GM18499 (cell line): ENCODE data around the gene ZIM2.

Experiments
- ATAC-seq: cut with Tn5 transposase; IDR thresholded peaks from one replicate; pipeline ENCODE4 v1.9.1; 2021; ENCODE audit warnings: moderate number of reproducible peaks; ENCODE audit not compliant: insufficient read depth, unreplicated experiment

Gene ZIM2

GRCh38 chr19:56839652-56840450, 675 bp downstream of the ZIM2 start:
- no peak for ATAC-seq

DNA sequence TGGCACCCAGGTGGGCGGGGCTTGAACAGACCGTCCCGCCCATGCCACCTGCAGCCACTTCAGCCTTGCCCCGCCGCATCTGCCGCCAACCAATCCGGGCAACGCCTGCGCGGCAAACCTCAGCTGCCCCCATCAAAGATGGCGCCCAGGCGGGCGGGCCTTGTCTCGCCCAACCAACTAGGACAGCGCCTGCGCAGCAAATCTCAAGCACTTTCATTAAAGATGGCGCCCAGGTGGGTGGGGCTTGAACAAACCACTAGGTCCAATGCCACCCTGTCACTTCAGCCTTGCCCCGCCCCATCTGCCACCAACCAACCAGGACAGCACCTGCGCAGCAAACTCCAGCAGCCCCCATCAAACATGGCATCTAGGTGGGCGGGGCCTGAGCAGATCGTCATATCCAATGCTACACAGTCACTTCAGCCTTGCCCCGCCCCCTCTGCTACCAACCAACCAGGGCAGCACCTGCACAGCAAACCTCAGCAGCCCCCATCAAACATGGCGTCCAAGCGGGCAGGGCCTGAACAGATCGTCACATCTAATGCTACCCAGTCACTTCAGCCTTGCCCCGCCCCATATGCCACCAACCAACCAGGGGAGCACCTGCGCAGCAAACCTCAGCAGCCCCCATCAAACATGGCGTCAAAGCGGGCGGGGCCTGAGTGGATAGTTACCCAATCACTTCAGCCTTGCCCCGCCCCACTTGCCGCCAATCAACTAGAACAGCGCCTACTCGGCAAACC, 1.4 kb downstream of the ZIM2 start:
- no peak for ATAC-seq

- ATAC-seq, result no peak
Measured at GRCh38 chr19:56838024-56838908, 2.3 kb downstream of the ZIM2 start.

- no peak for ATAC-seq
Measured at GRCh38 chr19:56837492-56838023, 3.0 kb downstream of the ZIM2 start.

GRCh38 chr19:56837004-56837403, 3.5 kb downstream of the ZIM2 start:
- ATAC-seq, result no peak

GRCh38 chr19:56836059-56836458, 4.5 kb downstream of the ZIM2 start:
- no peak for ATAC-seq

DNA sequence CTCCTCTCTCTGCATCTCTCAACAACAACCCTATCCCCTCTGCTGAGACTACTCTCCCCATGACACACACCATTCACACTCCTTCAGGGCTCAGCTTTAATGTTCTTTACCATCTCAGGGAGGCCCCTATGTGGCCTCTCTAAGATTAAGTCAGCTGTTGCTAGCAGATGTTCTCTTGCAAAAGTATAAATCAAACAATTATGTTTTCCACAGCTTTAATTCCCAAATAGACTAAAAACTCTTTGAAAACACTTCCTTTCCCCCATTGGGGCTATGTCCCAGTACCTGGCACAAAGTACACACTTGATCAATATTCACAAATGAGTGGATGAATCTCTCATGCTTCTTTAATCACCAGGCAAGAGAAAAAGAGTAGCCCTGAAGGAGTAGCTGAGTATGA, 5.1 kb downstream of the ZIM2 start:
- no peak for ATAC-seq

- ATAC-seq, result no peak
Measured at GRCh38 chr19:56834564-56835375, 5.8 kb downstream of the ZIM2 start.

DNA sequence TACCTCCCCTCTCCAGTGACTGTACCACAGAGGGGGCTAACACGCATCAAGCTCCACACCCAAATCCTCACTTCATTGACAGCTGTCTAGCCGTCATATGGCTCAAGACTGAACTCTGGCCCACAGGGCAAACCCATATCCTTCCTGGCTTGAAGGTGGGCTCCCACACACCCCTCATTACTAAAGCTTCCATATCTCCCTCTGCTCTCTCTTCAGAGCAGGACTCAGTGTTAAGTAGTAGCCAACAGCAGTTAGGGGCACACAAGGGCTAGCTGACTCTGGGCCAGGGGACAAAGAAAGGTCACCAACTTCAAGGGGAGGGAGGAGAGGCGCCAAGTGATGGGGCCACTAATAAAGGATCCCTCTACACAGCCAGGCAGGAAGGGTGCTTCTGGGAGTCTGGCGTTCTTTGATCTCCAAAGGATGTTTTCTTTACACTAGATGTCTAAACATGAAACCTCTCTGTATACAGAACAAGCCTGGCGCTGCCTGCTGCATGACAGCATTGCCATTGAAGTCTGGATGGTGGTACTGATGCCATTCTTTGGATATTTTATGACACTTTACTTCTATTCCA, 8.1 kb downstream of the ZIM2 start:
- no peak for ATAC-seq

DNA sequence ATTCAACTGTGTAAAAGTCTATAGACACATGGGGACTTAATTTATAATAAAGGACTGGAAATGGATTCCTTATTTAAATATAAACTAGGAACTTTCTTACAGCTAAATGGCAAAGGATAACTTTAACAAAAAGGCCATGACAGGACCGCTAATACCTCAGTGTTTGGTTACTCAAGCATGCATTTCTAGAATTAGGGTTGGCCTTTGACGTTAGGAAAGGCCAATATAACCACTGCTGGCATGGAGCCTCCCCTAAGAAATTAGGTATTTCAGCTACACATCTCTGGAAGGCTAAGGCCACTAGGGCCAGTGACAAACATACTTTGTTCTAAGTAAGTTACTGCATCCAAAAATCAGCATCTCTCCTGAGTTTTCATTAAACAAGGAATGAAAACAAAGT, 9.3 kb downstream of the ZIM2 start:
- ATAC-seq, result no peak

GRCh38 chr19:56829596-56829995, 10.9 kb downstream of the ZIM2 start:
- ATAC-seq, result no peak

DNA sequence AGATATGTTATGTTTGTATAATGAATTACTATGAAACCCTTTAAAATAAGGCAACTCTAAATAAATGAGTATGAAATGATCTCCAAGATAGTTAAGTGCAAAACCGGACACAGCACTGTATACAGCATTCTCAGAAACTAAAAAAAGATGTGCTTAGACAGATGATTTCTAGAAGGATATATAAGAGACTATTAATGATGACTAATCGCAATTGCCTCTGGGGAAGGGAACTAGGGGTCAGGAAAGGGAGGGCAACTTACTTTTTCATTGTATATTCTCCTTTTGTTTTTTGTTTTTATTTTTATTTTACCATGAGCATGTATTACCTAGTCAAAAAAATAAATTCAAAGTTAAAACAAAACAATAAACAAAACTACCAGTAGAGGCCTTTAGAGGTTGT, 12.8 kb downstream of the ZIM2 start:
- ATAC-seq, result no peak

GRCh38 chr19:56823956-56824355, 16.6 kb downstream of the ZIM2 start:
- no peak for ATAC-seq

- ATAC-seq, result no peak
Measured at GRCh38 chr19:56823417-56823816, 17.1 kb downstream of the ZIM2 start.

- no peak for ATAC-seq
Measured at GRCh38 chr19:56822755-56823154, 17.8 kb downstream of the ZIM2 start.

GRCh38 chr19:56821675-56822074, 18.9 kb downstream of the ZIM2 start:
- ATAC-seq, result no peak

- ATAC-seq, result no peak
Measured at GRCh38 chr19:56821209-56821608, 19.3 kb downstream of the ZIM2 start.

DNA sequence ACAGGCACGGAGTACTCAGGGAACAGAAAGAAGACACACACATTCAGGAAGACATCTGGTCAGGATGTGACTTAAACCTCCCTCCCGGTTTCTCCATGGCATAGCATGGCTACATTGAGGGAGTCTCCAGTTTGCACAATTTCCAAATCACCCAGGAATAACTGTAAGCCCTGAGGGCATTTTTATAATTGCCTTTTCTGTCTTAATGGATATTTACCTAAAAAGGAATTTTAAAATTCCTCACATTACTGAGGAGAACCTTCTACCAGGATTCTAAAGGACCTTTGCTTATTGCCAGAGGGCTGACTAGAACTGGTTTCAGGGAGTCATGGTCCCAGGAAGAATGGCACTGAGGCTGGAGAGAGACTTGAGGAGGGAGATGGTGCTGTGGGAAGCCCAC, 21.4 kb downstream of the ZIM2 start:
- ATAC-seq, result no peak

GRCh38 chr19:56814656-56815055, 25.9 kb downstream of the ZIM2 start:
- no peak for ATAC-seq
